Measurements from ENCODE around the gene P2RX1.

The P2RX1 gene

DNA sequence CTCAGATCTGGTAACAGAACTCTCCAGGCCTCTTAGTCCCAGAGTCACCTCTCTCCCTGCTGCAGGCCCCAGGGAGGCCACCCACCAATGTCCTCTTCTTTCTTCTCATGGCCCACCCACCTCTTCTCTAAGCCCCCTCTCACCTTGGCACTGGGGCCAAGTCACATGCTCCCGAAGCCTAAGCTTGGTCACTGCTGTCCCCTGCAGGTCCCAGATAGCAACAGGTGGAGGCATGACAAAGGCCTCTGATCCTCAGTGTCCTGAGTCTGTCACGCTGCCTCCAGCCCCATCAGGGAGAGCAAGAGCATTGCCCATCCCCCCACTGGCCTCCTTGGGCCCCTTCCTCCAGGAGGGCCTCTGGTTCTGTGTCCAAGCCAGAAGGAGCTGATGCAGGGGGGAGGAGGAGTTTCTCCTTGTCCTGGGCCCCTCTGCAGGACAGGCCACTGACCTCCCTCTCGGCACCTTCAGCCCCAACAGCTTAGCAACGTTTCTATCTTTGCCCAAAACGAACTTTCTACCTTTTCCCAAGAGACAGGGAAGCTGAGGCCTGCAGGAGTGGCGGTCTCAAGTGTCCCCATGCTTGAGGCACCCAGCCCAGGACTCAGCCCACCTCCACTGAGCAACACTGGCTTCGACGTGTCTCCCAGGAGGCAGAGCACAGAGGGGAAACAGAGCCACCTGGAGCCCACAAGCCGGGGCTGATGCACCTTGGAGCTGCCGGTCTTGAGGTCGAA is 8.6 kb downstream of the P2RX1 start:
- no peak for DNase-seq (ENCODE audit: low read depth, low spot score)
- TF ChIP-seq, protein P1, sequence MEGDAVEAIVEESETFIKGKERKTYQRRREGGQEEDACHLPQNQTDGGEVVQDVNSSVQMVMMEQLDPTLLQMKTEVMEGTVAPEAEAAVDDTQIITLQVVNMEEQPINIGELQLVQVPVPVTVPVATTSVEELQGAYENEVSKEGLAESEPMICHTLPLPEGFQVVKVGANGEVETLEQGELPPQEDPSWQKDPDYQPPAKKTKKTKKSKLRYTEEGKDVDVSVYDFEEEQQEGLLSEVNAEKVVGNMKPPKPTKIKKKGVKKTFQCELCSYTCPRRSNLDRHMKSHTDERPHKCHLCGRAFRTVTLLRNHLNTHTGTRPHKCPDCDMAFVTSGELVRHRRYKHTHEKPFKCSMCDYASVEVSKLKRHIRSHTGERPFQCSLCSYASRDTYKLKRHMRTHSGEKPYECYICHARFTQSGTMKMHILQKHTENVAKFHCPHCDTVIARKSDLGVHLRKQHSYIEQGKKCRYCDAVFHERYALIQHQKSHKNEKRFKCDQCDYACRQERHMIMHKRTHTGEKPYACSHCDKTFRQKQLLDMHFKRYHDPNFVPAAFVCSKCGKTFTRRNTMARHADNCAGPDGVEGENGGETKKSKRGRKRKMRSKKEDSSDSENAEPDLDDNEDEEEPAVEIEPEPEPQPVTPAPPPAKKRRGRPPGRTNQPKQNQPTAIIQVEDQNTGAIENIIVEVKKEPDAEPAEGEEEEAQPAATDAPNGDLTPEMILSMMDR (IDR thresholded peaks at IDR 0.05; ENCODE audit: low read depth, low read length), result peak; percentile 33
- in situ Hi-C loops (cut with HindIII; ENCODE audit: low sequenced_read_pairs), result no loop called here
- H3K4me3 ChIP-seq (ENCODE audit: low read depth, low read length), result no peak overlapping the region

DNA sequence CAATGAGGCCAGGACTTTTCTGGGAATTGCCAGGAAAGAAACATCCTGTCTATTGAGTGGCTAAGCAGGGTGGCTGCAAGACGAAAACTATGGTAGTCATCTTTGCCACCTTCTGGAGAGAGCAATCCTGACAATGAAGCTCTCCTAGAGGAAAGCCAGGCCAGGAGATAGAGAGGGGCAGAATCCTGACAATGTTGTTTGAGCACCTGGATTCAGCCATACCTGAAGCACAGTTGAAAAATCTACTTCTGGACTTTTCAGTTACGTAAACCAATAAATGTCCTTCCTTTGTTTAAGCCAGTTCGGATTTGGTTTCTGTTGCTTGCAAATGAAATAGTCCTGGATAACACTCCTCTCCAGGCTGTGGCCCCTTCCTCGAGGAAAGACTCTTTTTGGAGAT is 9.4 kb downstream of the P2RX1 start:
- no peak overlapping the region for H3K4me3 ChIP-seq (ENCODE audit: low read depth, low read length)
- in situ Hi-C loops (cut with HindIII; ENCODE audit: low sequenced_read_pairs), result no loop called here

DNA sequence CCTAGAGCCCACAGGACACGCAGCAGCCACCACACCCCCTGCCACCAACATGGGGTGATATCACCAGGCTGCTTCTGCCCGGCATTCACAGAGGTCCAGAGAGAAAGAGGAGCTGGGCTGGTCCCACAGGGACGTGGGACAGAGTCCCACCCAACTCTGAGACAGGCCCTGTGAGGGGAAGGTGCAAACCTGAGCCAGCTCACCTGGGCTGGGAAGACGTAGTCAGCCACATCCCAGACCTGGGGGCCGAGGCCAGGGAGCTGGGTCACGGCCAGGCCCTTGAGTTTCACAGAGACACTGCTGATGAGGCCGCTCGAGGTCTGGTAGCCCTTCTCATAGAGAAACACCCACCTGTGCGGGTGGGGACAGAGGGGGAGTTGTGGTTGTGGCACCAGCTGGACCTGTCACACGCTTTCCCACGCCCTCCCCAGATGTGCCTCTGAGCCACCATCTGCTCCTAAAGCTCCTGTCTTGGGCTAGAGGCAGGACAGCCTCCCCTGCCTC is 11.2 kb downstream of the P2RX1 start:
- no peak overlapping the region for H3K4me3 ChIP-seq (ENCODE audit: low read depth, low read length)
- in situ Hi-C loops (cut with HindIII; ENCODE audit: low sequenced_read_pairs), result no loop called here
- DNase-seq (ENCODE audit: low read depth, low spot score), result no peak
- TF ChIP-seq, protein P1 (IDR thresholded peaks at IDR 0.05; ENCODE audit: low read depth, low read length), result no peak

More for the DNA sequence above, 9.4 kb downstream of the P2RX1 start:
- no peak for DNase-seq (ENCODE audit: low read depth, low spot score)
- TF ChIP-seq, protein P1 (IDR thresholded peaks at IDR 0.05; ENCODE audit: low read depth, low read length), result no peak

DNA sequence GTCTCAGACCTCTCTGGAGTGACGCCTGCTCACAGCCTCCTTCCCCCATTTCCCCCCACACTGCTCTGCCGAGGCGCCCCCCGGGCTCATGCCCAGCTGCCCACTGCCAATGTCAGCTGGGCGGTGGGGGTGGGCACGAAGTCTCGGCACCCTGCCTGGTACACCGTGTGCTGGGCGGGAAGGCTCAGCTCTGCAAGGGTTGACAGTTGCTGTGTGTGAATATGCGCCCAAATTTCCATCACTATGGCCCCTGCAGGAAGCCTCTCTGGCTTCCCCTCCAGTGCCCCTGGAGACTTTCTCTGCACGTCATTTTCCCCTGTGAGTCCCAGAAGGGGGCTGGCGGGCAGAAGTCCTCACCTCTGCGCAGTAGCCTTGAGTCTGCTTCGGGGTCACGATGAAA is 11.8 kb downstream of the P2RX1 start:
- TF ChIP-seq, protein P1 (IDR thresholded peaks at IDR 0.05; ENCODE audit: low read depth, low read length), result no peak

DNA sequence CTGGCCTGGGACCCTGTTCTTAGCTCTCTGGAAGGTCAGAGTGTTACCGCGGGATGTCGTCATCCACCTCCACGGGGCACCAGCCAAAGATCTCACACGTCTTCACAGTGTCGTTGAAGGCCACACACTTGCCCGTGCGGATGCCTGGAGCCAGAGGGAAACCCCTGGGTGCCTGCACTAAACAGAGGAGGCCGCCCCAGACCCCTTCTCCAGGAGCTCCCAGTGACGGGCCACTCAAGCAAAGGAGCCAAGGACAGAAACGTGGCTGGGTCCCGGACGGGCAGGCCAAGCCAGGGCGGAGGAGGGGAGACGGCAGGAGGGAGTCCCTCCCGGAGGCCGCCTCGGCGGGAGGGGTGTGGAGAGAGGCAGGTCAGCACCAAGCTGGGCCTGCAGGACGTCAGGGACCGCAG is 12.4 kb downstream of the P2RX1 start:
- DNase-seq (ENCODE audit: low read depth, low spot score), result no peak
- in situ Hi-C loops (cut with HindIII; ENCODE audit: low sequenced_read_pairs), result no loop called here
- no peak overlapping the region for H3K4me3 ChIP-seq (ENCODE audit: low read depth, low read length)
- TF ChIP-seq, protein P1 (IDR thresholded peaks at IDR 0.05; ENCODE audit: low read depth, low read length), result no peak

More for the DNA sequence above, 11.8 kb downstream of the P2RX1 start:
- no peak for DNase-seq (ENCODE audit: low read depth, low spot score)
- no peak overlapping the region for H3K4me3 ChIP-seq (ENCODE audit: low read depth, low read length)
- in situ Hi-C loops (cut with HindIII; ENCODE audit: low sequenced_read_pairs), result no loop called here

DNA sequence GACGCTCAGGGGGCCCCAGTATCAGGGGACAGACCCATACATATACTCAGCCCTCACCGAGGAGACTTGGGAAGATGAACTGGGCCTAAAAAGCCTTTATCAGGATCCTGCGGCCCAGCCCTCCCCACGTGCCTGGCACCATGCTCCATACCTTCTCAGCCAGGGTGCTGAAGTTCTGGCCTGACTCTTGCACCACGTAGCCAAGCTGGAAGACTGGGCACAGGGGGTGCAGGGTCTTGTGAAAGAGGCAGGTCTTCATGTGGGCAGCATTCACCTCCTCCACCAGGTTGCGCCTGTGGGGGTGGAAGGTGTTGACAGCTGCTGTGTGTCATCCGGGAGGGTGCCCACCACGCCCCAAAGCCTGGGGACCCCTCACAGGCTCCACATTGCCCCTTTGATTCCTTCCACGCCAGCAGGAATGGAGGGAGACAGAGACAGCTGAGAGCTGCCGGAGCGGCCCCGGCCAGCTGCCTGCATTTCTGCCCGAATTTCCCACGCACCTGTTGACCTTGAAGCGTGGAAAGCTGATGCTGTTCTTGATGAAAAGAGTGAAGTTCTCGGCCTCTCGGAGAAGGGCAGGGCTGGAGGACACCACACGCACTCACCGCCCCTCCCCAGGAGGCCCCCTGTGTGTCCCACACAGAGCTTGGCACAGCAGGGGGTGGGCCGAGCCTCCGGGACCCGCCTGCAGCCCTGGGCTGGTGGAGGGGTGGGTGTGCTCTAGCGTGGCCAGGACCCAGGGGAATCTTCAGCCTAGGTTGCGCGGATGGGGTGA is 13.0 kb downstream of the P2RX1 start:
- DNase-seq (ENCODE audit: low read depth, low spot score), result no peak
- TF ChIP-seq, protein P1 (IDR thresholded peaks at IDR 0.05; ENCODE audit: low read depth, low read length), result no peak
- in situ Hi-C loops (cut with HindIII; ENCODE audit: low sequenced_read_pairs), result no loop called here
- no peak overlapping the region for H3K4me3 ChIP-seq (ENCODE audit: low read depth, low read length)

Data from astrocyte of the spinal cord (primary cell).